IMR-90 (cell line): ENCODE data around the gene ERC2. TPM values are rescaled to one million over a fixed set of nuclear protein-coding genes. Genes with fewer than 3 reads are reported as not detected.

Experiments used
- ATAC-seq: fragments of 200-7000 bp; cut with Tn5 transposase; 2 replicates; pipeline ENCODE4 v1.9.1; 2020; ENCODE audit warnings: low read depth, mild to moderate bottlenecking, moderate library complexity
- BruUV-seq: library from RNA; stranded (reverse); fragments of 400-500 nt; replicated peaks from 2 replicates; lab custom pipeline; 2021; lab: Mats Ljungman, UMichigan
- CTCF ChIA-PET: fragments of 300-600 bp; formaldehyde crosslinking; extraction: SDS; loops from one replicate; lab custom pipeline; 2021; ENCODE audit warnings: antibody characterized with exemption; lab: Yijun Ruan, JAX
- POLR2A ChIA-PET: fragments of 300-600 bp; sonication (Branson Sonifier 250); formaldehyde crosslinking; loops from one replicate; lab custom pipeline; 2022; ENCODE audit warnings: antibody characterized with exemption; ENCODE audit not compliant: unreplicated experiment; lab: Charles Lee
- DNase-seq: peaks from one replicate; pipeline ENCODE4 v3.0.0; 2013
- H2AFZ ChIP-seq: replicated peaks from 2 replicates; pipeline ENCODE3; 2013; ENCODE audit warnings: low read length, mild to moderate bottlenecking; ENCODE audit not compliant: poor library complexity
- H2AK5ac ChIP-seq: 2 replicates; pipeline ENCODE4 v1.6.1; 2013; ENCODE audit warnings: low read depth, low read length, inconsistent platforms
- H2AK9ac ChIP-seq: replicated peaks from 2 replicates; pipeline ENCODE3; 2013; ENCODE audit warnings: mild to moderate bottlenecking, low read depth, low read length, moderate library complexity; ENCODE audit not compliant: poor library complexity
- H2BK120ac ChIP-seq: 2 replicates; pipeline ENCODE4 v1.6.1; 2013; ENCODE audit warnings: low read depth, low read length, inconsistent platforms
- H2BK15ac ChIP-seq: 3 replicates; pipeline ENCODE4 v1.6.1; 2013; ENCODE audit warnings: low read depth, low read length, inconsistent platforms
- H2BK20ac ChIP-seq: 2 replicates; pipeline ENCODE4 v1.6.1; 2013; ENCODE audit warnings: low read depth, mild to moderate bottlenecking, inconsistent platforms, low read length, moderate library complexity
- H2BK5ac ChIP-seq: 2 replicates; pipeline ENCODE4 v1.6.1; 2013; ENCODE audit warnings: mild to moderate bottlenecking, low read depth, low read length, inconsistent platforms; ENCODE audit not compliant: poor library complexity, severe bottlenecking
- H3K14ac ChIP-seq: replicated peaks from 2 replicates; pipeline ENCODE4 v1.6.1; 2013; ENCODE audit warnings: low read depth, low read length, inconsistent platforms
- H3K18ac ChIP-seq: 2 replicates; pipeline ENCODE4 v1.6.1; 2013; ENCODE audit warnings: low read depth, low read length, control low read depth
- H3K23ac ChIP-seq: 2 replicates; pipeline ENCODE4 v1.6.1; 2013; ENCODE audit warnings: low read depth, low read length, inconsistent platforms
- H3K27ac ChIP-seq: 2 replicates; pipeline ENCODE4 v1.5.1; 2013; ENCODE audit warnings: mild to moderate bottlenecking, control low read depth, low read length; ENCODE audit not compliant: insufficient read depth
- H3K27me3 ChIP-seq: 2 replicates; pipeline ENCODE4 v1.6.1; 2013; ENCODE audit warnings: low read length; ENCODE audit not compliant: control insufficient read depth, insufficient read depth
- H3K36me3 ChIP-seq: 2 replicates; pipeline ENCODE4 v1.6.1; 2013; ENCODE audit warnings: low read length, mixed read lengths; ENCODE audit not compliant: control insufficient read depth, insufficient read depth
- H3K4ac ChIP-seq: 2 replicates; pipeline ENCODE4 v1.6.1; 2013; ENCODE audit warnings: low read depth, low read length, inconsistent platforms
- H3K4me1 ChIP-seq: 2 replicates; pipeline ENCODE4 v1.6.1; 2013; ENCODE audit warnings: low read length, mixed read lengths; ENCODE audit not compliant: control insufficient read depth, insufficient read depth
- H3K4me2 ChIP-seq: 2 replicates; pipeline ENCODE4 v1.6.1; 2013; ENCODE audit warnings: low read depth, mild to moderate bottlenecking, control low read depth, low read length, moderate library complexity
- H3K4me3 ChIP-seq: 2 replicates; pipeline ENCODE4 v1.5.1; 2013; ENCODE audit warnings: low read depth, mild to moderate bottlenecking, control low read depth, low read length, moderate library complexity; ENCODE audit not compliant: insufficient read depth
- H3K56ac ChIP-seq: 2 replicates; pipeline ENCODE4 v1.6.1; 2013; ENCODE audit warnings: low read length, inconsistent platforms; ENCODE audit not compliant: insufficient read depth; ENCODE audit errors: extremely low read depth
- H3K79me1 ChIP-seq, 2 experiments: 2 replicates each; pipeline ENCODE4 v1.6.1; 2013; ENCODE audit warnings: low read length in 2 of 2, inconsistent platforms in 1 of 2, low read depth in 1 of 2
- H3K9ac ChIP-seq: 2 replicates; pipeline ENCODE4 v1.6.1; 2013; ENCODE audit warnings: low read depth, low read length, control low read depth
- H3K9me1 ChIP-seq: 2 replicates; pipeline ENCODE4 v1.6.1; 2013; ENCODE audit warnings: low read length, inconsistent platforms; ENCODE audit not compliant: insufficient read depth
- H3K9me3 ChIP-seq: 2 replicates; pipeline ENCODE4 v1.6.1; 2013; ENCODE audit warnings: low read length; ENCODE audit not compliant: control insufficient read depth, insufficient read depth
- H4K20me1 ChIP-seq: 2 replicates; pipeline ENCODE4 v1.6.1; 2013; ENCODE audit warnings: low read length, inconsistent platforms; ENCODE audit not compliant: insufficient read depth
- H4K5ac ChIP-seq: 2 replicates; pipeline ENCODE4 v1.6.1; 2013; ENCODE audit warnings: mild to moderate bottlenecking, low read depth, low read length, control low read depth
- H4K8ac ChIP-seq, 2 experiments: 2 replicates each; pipeline ENCODE4 v1.6.1; 2013; ENCODE audit warnings: low read depth in 2 of 2, low read length in 2 of 2, control low read depth in 1 of 2, inconsistent platforms in 1 of 2
- H4K91ac ChIP-seq: 2 replicates; pipeline ENCODE4 v1.6.1; 2013; ENCODE audit warnings: low read depth, low read length, inconsistent platforms; ENCODE audit not compliant: insufficient read depth
- RAD21 ChIP-seq: IDR thresholded peaks from 2 replicates; pipeline ENCODE4 v1.6.1; 2012; ENCODE audit warnings: low read length, improper control_type of control experiment
- dilution Hi-C: fragments of 300-500 bp; cut with HindIII; formaldehyde crosslinking; loops from one replicate; pipeline ENCODE4 v1.14.3; 2018; ENCODE audit warnings: low sequenced_read_pairs; ENCODE audit not compliant: unreplicated experiment
- in situ Hi-C: fragments of 300-500 bp; cut with MboI; formaldehyde crosslinking; loops from 3 replicates; pipeline ENCODE4 v1.14.3; 2019; ENCODE audit warnings: low sequenced_read_pairs, inconsistent platforms, mixed read lengths
- intact Hi-C: fragments of 100-400 bp; cut with micrococcal nuclease; formaldehyde crosslinking; loops from 2 replicates; pipeline ENCODE4 v1.10.0; 2022
- polyA plus RNA-seq, 3 experiments: library from polyadenylated mRNA; depleted of rRNA; stranded (reverse); fragments of >200 nt; gene quantifications; 2 replicates each; pipeline ENCODE4 v1.2.3, GENCODE V29; 2012; ENCODE audit warnings: low replicate concordance in 1 of 3
- total RNA-seq: library from RNA; depleted of rRNA; stranded (reverse); fragments of >200 nt; gene quantifications from 2 replicates; pipeline ENCODE4 v1.2.3, GENCODE V29; 2012

Gene ERC2
- total and polyA plus RNA-seq, 2 of the 4 experiments (the other 2 are of a cell fraction), result 0.17 to 0.18 TPM

DNA sequence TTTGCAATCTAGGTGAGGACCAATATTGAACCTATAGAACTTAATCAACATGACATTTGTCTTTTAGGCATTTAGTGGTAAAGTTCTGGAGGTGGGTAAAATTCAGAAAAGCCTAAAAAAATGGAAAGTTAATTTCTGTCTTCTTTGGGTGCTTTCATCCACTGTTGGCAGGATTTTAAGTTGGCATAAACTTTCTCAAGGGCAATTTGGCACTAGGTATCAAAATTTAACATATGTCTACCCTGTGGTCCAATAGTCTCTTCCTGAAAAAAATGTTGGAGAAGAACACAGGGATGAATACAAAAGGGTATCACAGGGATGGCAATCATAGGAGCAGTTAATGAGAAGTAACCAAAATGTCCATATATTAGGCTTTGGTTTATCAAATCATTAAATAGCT is 754.2 kb downstream of the ERC2 start:
- no peak overlapping the region for H4K8ac ChIP-seq
- ChIA-PET CTCF (interaction anchor here (1.0 kb wide), 1 partner anchor 9 kb away, joined by 3 read pairs; no protein-coding TSS in a partner anchor), POLR2A (no interaction called here)
- DNase-seq (no peak), ATAC-seq (no peak)
- H2AK5ac ChIP-seq, result no peak overlapping the region
- H3K79me1 ChIP-seq, result no peaks in the 10 kb centered on the region; a peak in 1 of 4 replicates
- H2BK20ac ChIP-seq, result no peak overlapping the region
- H3K9ac ChIP-seq, result no peak overlapping the region
- H2AK9ac ChIP-seq, result no peak overlapping the region
- H2AFZ ChIP-seq, result no peak overlapping the region
- H3K4me3 ChIP-seq, result no peak overlapping the region
- in situ Hi-C loops (no loop called here), intact Hi-C loops (no loop called here), dilution Hi-C loops (no loop called here)
- H3K27me3 ChIP-seq, result peaks cover 2% of the 10 kb centered on the region; the same call in 1 of the 2 replicates
- no peak overlapping the region for H3K4me2 ChIP-seq
- H3K56ac ChIP-seq, result no peak overlapping the region
- H3K9me1 ChIP-seq, result peaks cover 5% of the 10 kb centered on the region; the same call in 1 of the 2 replicates
- no peak overlapping the region for H3K4ac ChIP-seq
- no peak overlapping the region for H2BK15ac ChIP-seq
- H3K36me3 ChIP-seq, result no peaks in the 10 kb centered on the region
- no peak overlapping the region for H3K14ac ChIP-seq
- no peak overlapping the region for H3K23ac ChIP-seq
- no peak for TF ChIP-seq RAD21
- no peak overlapping the region for H3K27ac ChIP-seq
- H4K20me1 ChIP-seq, result no peaks in the 10 kb centered on the region
- no peak overlapping the region for H4K91ac ChIP-seq
- 0 out of 2 replicates have a peak, but pooled peaks cover 1% of the 10 kb centered on the region for H3K4me1 ChIP-seq
- H2BK5ac ChIP-seq, result no peak overlapping the region
- H3K18ac ChIP-seq, result no peak overlapping the region
- no peak overlapping the region for H4K5ac ChIP-seq
- H2BK120ac ChIP-seq, result no peak overlapping the region
- BruUV-seq, result no TSS peak
- no peaks in the 10 kb centered on the region for H3K9me3 ChIP-seq
